Astrocyte (in vitro differentiated cells and primary cell): ENCODE results near the gene KLK4.

ENCODE experiments used
- EZH2 ChIP-seq: IDR thresholded peaks from 2 replicates; pipeline ENCODE4 v1.6.1; 2012; ENCODE audit warnings: mild to moderate bottlenecking, low read length, inconsistent platforms; ENCODE audit not compliant: insufficient read depth
- TF ChIP-seq, protein P1 (sequence below): IDR thresholded peaks from 2 replicates; pipeline ENCODE4 v1.5.1; 2011; ENCODE audit warnings: low read depth, mild to moderate bottlenecking, inconsistent platforms, low read length, moderate library complexity; ENCODE audit not compliant: insufficient read depth

DNA sequence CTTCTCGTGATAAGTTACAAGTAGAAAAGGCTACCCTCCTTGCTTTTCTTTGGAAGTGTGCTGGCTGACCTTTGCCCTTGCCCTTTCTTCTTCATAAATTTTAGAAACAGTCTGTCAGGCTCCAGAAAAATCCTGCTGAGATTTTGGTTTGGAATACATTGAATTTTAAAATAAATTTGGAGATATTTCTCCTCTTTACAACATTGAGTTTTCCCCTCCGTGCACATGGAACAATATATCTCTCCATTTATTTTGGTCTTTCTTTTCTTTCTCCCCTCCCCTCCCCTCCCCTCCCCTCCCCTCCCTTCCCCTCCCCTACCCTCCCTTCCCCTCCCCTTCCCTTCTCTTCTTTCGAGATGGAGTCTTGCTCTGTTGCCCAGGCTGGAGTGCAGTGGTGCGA, 8.6 kb downstream of the KLK4 start:
- TF ChIP-seq, protein P1, sequence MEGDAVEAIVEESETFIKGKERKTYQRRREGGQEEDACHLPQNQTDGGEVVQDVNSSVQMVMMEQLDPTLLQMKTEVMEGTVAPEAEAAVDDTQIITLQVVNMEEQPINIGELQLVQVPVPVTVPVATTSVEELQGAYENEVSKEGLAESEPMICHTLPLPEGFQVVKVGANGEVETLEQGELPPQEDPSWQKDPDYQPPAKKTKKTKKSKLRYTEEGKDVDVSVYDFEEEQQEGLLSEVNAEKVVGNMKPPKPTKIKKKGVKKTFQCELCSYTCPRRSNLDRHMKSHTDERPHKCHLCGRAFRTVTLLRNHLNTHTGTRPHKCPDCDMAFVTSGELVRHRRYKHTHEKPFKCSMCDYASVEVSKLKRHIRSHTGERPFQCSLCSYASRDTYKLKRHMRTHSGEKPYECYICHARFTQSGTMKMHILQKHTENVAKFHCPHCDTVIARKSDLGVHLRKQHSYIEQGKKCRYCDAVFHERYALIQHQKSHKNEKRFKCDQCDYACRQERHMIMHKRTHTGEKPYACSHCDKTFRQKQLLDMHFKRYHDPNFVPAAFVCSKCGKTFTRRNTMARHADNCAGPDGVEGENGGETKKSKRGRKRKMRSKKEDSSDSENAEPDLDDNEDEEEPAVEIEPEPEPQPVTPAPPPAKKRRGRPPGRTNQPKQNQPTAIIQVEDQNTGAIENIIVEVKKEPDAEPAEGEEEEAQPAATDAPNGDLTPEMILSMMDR, result no peak
- no peak for TF ChIP-seq EZH2
